HFFc6 (cell line): ENCODE measurements around the gene MMP21. TPM values are rescaled to one million over a fixed set of nuclear protein-coding genes. Genes with fewer than 3 reads are reported as not detected.

ENCODE experiments used
- DNase-seq: peaks from one replicate; pipeline ENCODE4 v3.0.0-alpha.2; 2018
- H3K27ac Mint-ChIP-seq: 2 replicates; pipeline ENCODE4 v1.8.0; 2020; ENCODE audit warnings: mild to moderate bottlenecking, mixed read lengths
- H3K27me3 Mint-ChIP-seq: 2 replicates; pipeline ENCODE4 v1.8.0; 2021; ENCODE audit warnings: mild to moderate bottlenecking, moderate library complexity, mixed read lengths; ENCODE audit not compliant: insufficient read depth
- H3K36me3 Mint-ChIP-seq: 2 replicates; pipeline ENCODE4 v1.8.0; 2021; ENCODE audit warnings: low read depth, mixed read lengths
- H3K4me1 Mint-ChIP-seq: 2 replicates; pipeline ENCODE4 v1.8.0; 2020; ENCODE audit warnings: low read depth, mixed read lengths
- H3K4me3 Mint-ChIP-seq: 2 replicates; pipeline ENCODE4 v1.8.0; 2020; ENCODE audit warnings: mild to moderate bottlenecking, moderate library complexity, mixed read lengths
- H3K9me3 Mint-ChIP-seq: 2 replicates; pipeline ENCODE4 v1.8.0; 2020; ENCODE audit warnings: mild to moderate bottlenecking, mixed read lengths
- total RNA-seq, 6 experiments: library from RNA; stranded (reverse); fragmentation: NEBNext Ultra II Directional; extraction: Animal tissue kit (Norgen Biotek cat#: 25700); gene quantifications; 2 replicates in 1 of 6; 3 replicates in 5 of 6; pipeline ENCODE4 v1.2.3, GENCODE V29; 2021
- TF ChIP-seq, protein P1 (sequence below): fragments of 200-600 bp; sonication (generic); IDR thresholded peaks from 2 replicates; pipeline ENCODE4 v1.5.0; 2021; ENCODE audit warnings: antibody characterized with exemption, mild to moderate bottlenecking

Gene MMP21
- total RNA-seq, 6 experiments from 2014 or later = not detected

DNA sequence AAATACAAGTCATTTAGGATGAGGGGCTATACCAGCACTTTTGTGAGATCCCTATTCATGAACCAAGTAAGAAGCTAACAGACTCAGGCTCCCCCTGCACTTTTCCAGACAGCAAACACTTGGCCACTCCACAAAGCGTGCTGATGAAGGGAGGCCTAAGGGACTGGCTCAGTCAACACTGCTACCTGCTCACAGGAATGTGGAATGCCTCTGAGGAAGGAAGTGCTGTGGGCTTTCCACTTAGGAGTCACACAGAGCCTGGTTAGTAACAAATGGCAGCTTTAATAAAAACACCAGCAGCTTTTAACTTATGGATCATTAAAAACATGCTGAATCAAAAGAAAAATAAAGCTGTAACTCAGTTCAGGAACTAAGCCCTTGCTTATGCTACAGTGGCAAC, 32.4 kb upstream of the MMP21 start:
- H3K36me3 Mint-ChIP-seq = peaks cover 28% of the 10 kb centered on the region
- DNase-seq = no peak
- H3K27me3 Mint-ChIP-seq = no peaks in the 10 kb centered on the region
- TF ChIP-seq, protein P1, sequence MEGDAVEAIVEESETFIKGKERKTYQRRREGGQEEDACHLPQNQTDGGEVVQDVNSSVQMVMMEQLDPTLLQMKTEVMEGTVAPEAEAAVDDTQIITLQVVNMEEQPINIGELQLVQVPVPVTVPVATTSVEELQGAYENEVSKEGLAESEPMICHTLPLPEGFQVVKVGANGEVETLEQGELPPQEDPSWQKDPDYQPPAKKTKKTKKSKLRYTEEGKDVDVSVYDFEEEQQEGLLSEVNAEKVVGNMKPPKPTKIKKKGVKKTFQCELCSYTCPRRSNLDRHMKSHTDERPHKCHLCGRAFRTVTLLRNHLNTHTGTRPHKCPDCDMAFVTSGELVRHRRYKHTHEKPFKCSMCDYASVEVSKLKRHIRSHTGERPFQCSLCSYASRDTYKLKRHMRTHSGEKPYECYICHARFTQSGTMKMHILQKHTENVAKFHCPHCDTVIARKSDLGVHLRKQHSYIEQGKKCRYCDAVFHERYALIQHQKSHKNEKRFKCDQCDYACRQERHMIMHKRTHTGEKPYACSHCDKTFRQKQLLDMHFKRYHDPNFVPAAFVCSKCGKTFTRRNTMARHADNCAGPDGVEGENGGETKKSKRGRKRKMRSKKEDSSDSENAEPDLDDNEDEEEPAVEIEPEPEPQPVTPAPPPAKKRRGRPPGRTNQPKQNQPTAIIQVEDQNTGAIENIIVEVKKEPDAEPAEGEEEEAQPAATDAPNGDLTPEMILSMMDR = no peak
- no peaks in the 10 kb centered on the region for H3K9me3 Mint-ChIP-seq
- H3K27ac Mint-ChIP-seq = no peak overlapping the region
- no peak overlapping the region for H3K4me3 Mint-ChIP-seq
- no peaks in the 10 kb centered on the region; the same call in 1 of the 2 replicates for H3K4me1 Mint-ChIP-seq

DNA sequence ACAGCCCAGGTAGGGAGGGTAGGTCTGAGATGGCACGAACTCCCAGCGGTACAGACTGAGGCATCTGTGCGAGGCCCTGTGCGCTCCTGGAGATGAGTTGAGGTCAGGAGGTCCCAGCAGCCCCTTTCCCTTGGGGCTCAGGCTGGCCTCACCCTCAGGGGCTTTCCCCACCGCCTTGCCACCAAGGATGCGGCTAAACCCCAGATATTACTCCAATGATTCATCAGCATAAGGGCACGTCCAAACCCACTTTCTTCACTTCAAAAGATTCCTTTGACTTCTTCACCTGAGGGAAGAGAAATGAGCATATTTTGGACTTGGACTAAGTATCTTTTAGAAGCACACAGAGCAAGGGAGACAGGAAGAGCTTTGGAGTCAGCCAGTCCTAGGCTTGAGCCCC, 27.1 kb upstream of the MMP21 start:
- Mint-ChIP-seq H3K27ac (no peak overlapping the region), H3K4me3 (no peak overlapping the region), H3K36me3 (peaks cover 19% of the 10 kb centered on the region), H3K9me3 (no peaks in the 10 kb centered on the region), H3K4me1 (no peaks in the 10 kb centered on the region), H3K27me3 (no peaks in the 10 kb centered on the region)
- DNase-seq = no peak
- TF ChIP-seq, protein P1 = no peak

DNA sequence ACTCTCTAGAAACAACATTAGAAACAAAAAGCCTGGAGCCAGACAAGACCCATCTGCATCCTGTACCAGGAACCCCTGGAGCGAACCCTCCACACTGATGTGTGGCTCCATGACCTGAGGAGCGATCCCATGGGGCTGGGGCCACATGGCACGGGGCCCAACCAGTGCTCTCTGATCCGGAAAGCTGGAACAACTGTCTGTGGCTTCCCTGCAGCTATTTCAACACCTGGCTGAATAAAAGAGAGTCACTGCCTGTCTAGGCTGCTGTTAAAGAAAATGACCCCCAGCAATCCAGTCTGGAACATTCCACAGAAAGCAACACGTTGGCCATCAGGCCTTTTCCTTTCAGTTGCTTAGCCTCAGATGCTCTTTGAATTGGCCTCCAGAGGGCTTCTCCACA, 26.5 kb upstream of the MMP21 start:
- Mint-ChIP-seq H3K4me3 (no peak overlapping the region), H3K27ac (no peak overlapping the region), H3K4me1 (no peaks in the 10 kb centered on the region), H3K36me3 (peaks cover 19% of the 10 kb centered on the region), H3K27me3 (no peaks in the 10 kb centered on the region), H3K9me3 (no peaks in the 10 kb centered on the region)
- TF ChIP-seq, protein P1 = no peak
- no peak for DNase-seq

DNA sequence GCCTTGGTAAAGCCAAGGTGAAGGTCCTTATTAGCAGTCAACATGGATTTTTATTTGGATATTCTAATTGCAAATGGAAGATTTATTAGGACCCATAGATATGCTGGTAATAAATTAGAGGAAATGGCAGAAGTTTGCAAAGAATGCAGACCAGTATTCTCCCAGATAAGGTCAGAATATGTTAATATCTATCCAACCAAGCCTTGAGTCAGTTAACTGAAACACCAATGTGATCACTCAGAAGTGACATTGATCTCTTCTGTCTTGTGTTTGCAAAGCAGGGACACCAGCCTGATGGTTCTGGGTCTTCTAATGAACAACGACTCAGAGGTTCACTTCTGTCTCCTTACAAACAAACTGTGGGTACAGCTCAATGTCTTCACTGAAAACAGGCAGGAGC, 26.0 kb upstream of the MMP21 start:
- no peak overlapping the region for H3K27ac Mint-ChIP-seq
- H3K36me3 Mint-ChIP-seq = peaks cover 17% of the 10 kb centered on the region

DNA sequence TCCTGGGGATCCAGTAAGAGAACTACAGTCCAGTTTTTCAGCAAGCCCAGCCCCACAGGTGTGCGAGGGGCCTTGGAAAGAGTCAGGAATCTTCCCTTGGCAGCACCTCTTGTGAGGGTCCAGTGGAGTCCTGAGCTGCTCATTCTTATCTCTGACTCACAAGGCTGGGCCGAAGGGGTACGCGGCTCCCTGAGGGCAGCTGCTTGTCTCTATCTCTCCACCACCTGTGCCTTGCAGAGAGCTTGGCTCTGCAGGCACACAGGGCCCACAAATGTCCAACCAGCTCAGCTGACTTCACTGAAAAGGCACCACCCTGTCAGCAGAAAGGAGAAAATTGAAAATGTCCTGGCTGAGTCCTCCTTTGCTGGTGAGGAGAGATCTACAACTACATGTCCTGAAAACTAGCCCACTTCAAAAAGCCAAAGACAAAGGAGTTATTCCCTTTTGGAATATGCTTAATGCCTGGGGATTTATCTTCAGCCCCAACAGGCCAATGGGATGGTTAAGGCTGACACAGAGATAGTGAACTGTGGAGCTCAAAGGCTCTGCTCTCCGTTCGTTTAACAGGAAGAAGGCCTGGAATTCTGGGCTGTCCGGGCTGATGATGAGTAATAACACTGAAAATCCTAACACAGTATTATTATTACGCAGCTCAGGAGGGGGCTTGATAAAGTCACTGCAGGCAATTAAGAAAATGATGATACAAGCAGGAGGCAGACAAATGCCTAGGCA, 24.0 kb upstream of the MMP21 start:
- TF ChIP-seq, protein P1 = no peak
- no peaks in the 10 kb centered on the region for H3K4me1 Mint-ChIP-seq
- H3K27me3 Mint-ChIP-seq = no peaks in the 10 kb centered on the region
- no peak overlapping the region for H3K27ac Mint-ChIP-seq
- H3K36me3 Mint-ChIP-seq = peaks cover 4% of the 10 kb centered on the region; the same call in 1 of the 2 replicates
- no peak overlapping the region for H3K4me3 Mint-ChIP-seq
- DNase-seq = no peak
- no peaks in the 10 kb centered on the region for H3K9me3 Mint-ChIP-seq

More for the DNA sequence above, 26.0 kb upstream of the MMP21 start:
- H3K4me3 Mint-ChIP-seq = no peak overlapping the region
- H3K27me3 Mint-ChIP-seq = no peaks in the 10 kb centered on the region
- no peaks in the 10 kb centered on the region for H3K4me1 Mint-ChIP-seq
- H3K9me3 Mint-ChIP-seq = no peaks in the 10 kb centered on the region
- no peak for DNase-seq
- TF ChIP-seq, protein P1 = no peak
